Lung (tissue), 12 donors: ENCODE results near the gene MDFIC. TPM values are rescaled to one million over a fixed set of nuclear protein-coding genes. Genes with fewer than 3 reads are reported as not detected.

Experiments
- ATAC-seq: fragments of 200-7000 bp; cut with Tn5 transposase; one replicate; pipeline ENCODE4 v1.9.1; 2020; ENCODE audit warnings: moderate number of reproducible peaks; ENCODE audit not compliant: insufficient read depth, low FRiP score
- DNase-seq, 3 donors: peaks; one replicate each; pipeline ENCODE4 v3.0.0-alpha.2; 2013 to 2017
- H3K27ac ChIP-seq, 2 donors: one replicate each; pipeline ENCODE4 v1.5.1; 2013; ENCODE audit warnings: mild to moderate bottlenecking in 2 of 2, moderate library complexity in 2 of 2, control low read depth in 1 of 2, inconsistent platforms in 1 of 2, low read depth in 1 of 2, low read length in 1 of 2
- H3K27me3 ChIP-seq, 3 donors: one replicate each; pipeline ENCODE4 v1.5.1; 2013; ENCODE audit warnings: low read length in 2 of 3; ENCODE audit not compliant: control insufficient read depth in 3 of 3, insufficient read depth in 3 of 3
- H3K36me3 ChIP-seq, 4 donors: one replicate each; pipeline ENCODE4 v1.5.1; 2013; ENCODE audit warnings: low read length in 4 of 4, mild to moderate bottlenecking in 1 of 4, moderate library complexity in 1 of 4; ENCODE audit not compliant: control insufficient read depth in 4 of 4, insufficient read depth in 4 of 4
- H3K4me1 ChIP-seq, 5 donors: one replicate each; pipeline ENCODE4 v1.5.1; 2013; ENCODE audit warnings: low read length in 5 of 5, mild to moderate bottlenecking in 2 of 5, moderate library complexity in 1 of 5; ENCODE audit not compliant: control insufficient read depth in 5 of 5, insufficient read depth in 5 of 5
- H3K4me3 ChIP-seq: one replicate; pipeline ENCODE4 v1.5.1; 2013; ENCODE audit warnings: mild to moderate bottlenecking, control low read depth, moderate library complexity
- H3K9ac ChIP-seq, 2 donors: one replicate each; pipeline ENCODE4 v1.5.1; 2013; ENCODE audit warnings: low read length in 2 of 2, control low read depth in 1 of 2; ENCODE audit not compliant: insufficient read depth in 1 of 2
- H3K9me3 ChIP-seq, 4 donors: one replicate each; pipeline ENCODE4 v1.5.1; 2013; ENCODE audit warnings: low read length in 3 of 4, mild to moderate bottlenecking in 1 of 4, moderate library complexity in 1 of 4; ENCODE audit not compliant: control insufficient read depth in 4 of 4, insufficient read depth in 3 of 4
- CTCF ChIP-seq: IDR thresholded peaks from 2 replicates; pipeline ENCODE4 v1.5.1; 2012; ENCODE audit warnings: mild to moderate bottlenecking; ENCODE audit errors: control extremely low read depth, extremely low read depth
- WGBS, 2 donors: extraction: QIAGEN DNeasy Blood & Tissue Kit; methylation state at CpG; one replicate each; pipeline ENCODE4 v1.1.7; 2013; 5-methylcytosine and 5-hydroxymethylcytosine counted together
- polyA plus RNA-seq, 2 donors: library from polyadenylated mRNA; stranded (reverse); fragments of 200-250 nt; gene quantifications; one replicate each; pipeline ENCODE4 v1.2.1, GENCODE V29; 2013
- total RNA-seq, 2 donors: library from RNA; depleted of rRNA in 1 of 2; stranded (reverse); fragments of >200 nt in 1 of 2; gene quantifications; one replicate each; pipeline ENCODE4 v1.2.1, GENCODE V29; 2014 to 2021
- donor health status: control.
- donor health status: control.
- donor health status: Bipolar disorder and iron deficiency.
- donor health status: healthy.
- donor health status: DM: yes; HTN: yes; CAD: no.

MDFIC gene
- total and polyA plus RNA-seq, 4 donors: 13.3 to 55.5 (median 25.5) TPM

GRCh38 chr7:114989531-114989930 lies 67.6 kb downstream of the MDFIC start:
- WGBS, 2 donors: 77 to 93% methylated on average over 5 of the region's 5 CpGs
- peaks cover 0 to 17% (median 4%) of the 10 kb centered on the region in 5 donors for H3K4me1 ChIP-seq
- ATAC-seq (no peak), DNase-seq (no peak)
- peaks cover 0 to 3% (median 0%) of the 10 kb centered on the region in 4 donors for H3K36me3 ChIP-seq
- no peaks in the 10 kb centered on the region for H3K27me3 ChIP-seq
- H3K9ac ChIP-seq: no peak overlapping the region
- no peaks in the 10 kb centered on the region for H3K9me3 ChIP-seq
- no peak for TF ChIP-seq CTCF
- H3K4me3 ChIP-seq: no peak overlapping the region
- H3K27ac ChIP-seq: peak overlapping the region in 1 of 2 donors; percentile 57

GRCh38 chr7:114997487-114998404 lies 75.9 kb downstream of the MDFIC start:
- Histone ChIP-seq H3K9me3 (no peaks in the 10 kb centered on the region), H3K36me3 (peaks cover 5 to 6% (median 5%) of the 10 kb centered on the region in 4 donors), H3K27me3 (no peaks in the 10 kb centered on the region), H3K9ac (no peak overlapping the region), H3K27ac (no peak overlapping the region), H3K4me1 (no peaks in the 10 kb centered on the region), H3K4me3 (no peak overlapping the region)
- no peak for DNase-seq
- no peak for TF ChIP-seq CTCF
- 93 to 94% methylated on average over 6 of the region's 6 CpGs for WGBS, 2 donors
- ATAC-seq: no peak

- Histone ChIP-seq H3K4me1 (peaks cover 3 to 12% (median 5%) of the 10 kb centered on the region in 5 donors), H3K9me3 (no peaks in the 10 kb centered on the region), H3K36me3 (peaks cover 0 to 4% (median 0%) of the 10 kb centered on the region in 4 donors), H3K27me3 (no peaks in the 10 kb centered on the region), H3K4me3 (no peak overlapping the region), H3K9ac (no peak overlapping the region), H3K27ac (no peak overlapping the region)
- 92 to 97% methylated on average over 5 of the region's 5 CpGs for WGBS, 2 donors
- TF ChIP-seq CTCF: no peak
- DNase-seq (no peak), ATAC-seq (no peak)
These were observed 82.2 kb downstream of the MDFIC start for GRCh38 chr7:115004121-115004520.
